Fibroblast of the aortic adventitia (primary cell): ENCODE results near the gene LZTS2. TPM values are rescaled to one million over a fixed set of nuclear protein-coding genes. Genes with fewer than 3 reads are reported as not detected.

ENCODE experiments used
- DNase-seq: peaks from one replicate; pipeline ENCODE4 v3.0.0-alpha.2; 2010; ENCODE audit warnings: low read depth
- H3K4me3 ChIP-seq: 2 replicates; pipeline ENCODE4 v1.5.1; 2011; ENCODE audit warnings: low read depth, mild to moderate bottlenecking, control low read depth, low read length, moderate library complexity
- total RNA-seq: library from RNA; depleted of rRNA; stranded (reverse); fragments of >200 nt; gene quantifications from 2 replicates; pipeline ENCODE4 v1.2.3, GENCODE V29; 2012; ENCODE audit warnings: low replicate concordance
- TF ChIP-seq, protein P1 (sequence below): IDR thresholded peaks from 2 replicates; pipeline ENCODE4 v1.5.1; 2011; ENCODE audit warnings: mild to moderate bottlenecking, low read length, control low read depth, inconsistent platforms; ENCODE audit not compliant: insufficient read depth

The LZTS2 gene
- total RNA-seq, 1 donor: 91.7 TPM

DNA sequence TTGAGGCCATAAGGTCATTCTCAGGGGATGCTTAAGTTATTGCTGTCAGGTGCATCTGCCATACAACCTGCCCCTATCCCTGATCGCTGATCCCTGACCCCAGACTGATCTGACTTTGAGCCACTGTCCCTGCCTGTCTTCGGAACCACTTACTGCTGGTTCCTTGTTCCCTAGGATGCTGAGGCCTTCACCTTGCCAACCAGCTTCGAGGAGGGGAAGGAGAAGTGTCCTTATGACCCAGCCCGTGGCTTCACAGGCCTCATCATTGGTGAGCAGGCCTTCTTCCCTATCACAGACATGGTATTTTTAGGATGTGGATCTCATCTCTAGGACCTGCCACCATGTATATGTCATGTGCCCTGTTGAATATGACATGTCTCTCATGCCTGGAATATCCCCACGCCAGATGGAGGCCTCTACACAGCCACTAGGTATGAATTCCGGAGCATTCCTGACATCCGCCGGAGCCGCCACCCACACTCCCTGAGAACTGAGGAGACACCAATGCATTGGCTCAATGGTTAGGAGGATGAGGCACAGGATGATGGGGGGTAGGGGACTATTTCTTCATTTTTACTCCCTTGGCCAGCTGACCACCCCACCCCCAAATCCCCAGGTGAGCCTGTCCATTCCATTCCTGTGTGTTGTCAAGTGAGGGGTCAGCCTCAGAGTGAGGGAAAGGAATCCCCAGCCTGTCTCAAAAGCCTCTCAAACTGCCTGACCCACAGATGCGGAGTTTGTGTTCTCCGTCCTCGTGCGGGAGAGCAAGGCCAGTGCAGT is 21.3 kb upstream of the LZTS2 start:
- DNase-seq: no peak
- TF ChIP-seq, protein P1, sequence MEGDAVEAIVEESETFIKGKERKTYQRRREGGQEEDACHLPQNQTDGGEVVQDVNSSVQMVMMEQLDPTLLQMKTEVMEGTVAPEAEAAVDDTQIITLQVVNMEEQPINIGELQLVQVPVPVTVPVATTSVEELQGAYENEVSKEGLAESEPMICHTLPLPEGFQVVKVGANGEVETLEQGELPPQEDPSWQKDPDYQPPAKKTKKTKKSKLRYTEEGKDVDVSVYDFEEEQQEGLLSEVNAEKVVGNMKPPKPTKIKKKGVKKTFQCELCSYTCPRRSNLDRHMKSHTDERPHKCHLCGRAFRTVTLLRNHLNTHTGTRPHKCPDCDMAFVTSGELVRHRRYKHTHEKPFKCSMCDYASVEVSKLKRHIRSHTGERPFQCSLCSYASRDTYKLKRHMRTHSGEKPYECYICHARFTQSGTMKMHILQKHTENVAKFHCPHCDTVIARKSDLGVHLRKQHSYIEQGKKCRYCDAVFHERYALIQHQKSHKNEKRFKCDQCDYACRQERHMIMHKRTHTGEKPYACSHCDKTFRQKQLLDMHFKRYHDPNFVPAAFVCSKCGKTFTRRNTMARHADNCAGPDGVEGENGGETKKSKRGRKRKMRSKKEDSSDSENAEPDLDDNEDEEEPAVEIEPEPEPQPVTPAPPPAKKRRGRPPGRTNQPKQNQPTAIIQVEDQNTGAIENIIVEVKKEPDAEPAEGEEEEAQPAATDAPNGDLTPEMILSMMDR: no peak
- no peak overlapping the region for H3K4me3 ChIP-seq

DNA sequence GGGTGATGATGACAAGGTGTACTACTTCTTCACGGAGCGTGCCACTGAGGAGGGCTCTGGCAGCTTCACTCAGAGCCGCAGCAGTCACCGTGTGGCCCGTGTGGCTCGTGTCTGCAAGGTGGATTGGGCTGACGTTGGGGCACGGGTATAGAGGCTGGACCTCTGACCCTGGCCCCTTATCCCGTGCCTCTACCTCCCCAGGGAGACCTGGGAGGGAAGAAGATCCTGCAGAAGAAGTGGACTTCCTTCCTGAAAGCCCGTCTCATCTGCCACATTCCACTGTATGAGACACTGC is 20.8 kb upstream of the LZTS2 start:
- no peak for DNase-seq
- TF ChIP-seq, protein P1: no peak
- H3K4me3 ChIP-seq: no peak overlapping the region

DNA sequence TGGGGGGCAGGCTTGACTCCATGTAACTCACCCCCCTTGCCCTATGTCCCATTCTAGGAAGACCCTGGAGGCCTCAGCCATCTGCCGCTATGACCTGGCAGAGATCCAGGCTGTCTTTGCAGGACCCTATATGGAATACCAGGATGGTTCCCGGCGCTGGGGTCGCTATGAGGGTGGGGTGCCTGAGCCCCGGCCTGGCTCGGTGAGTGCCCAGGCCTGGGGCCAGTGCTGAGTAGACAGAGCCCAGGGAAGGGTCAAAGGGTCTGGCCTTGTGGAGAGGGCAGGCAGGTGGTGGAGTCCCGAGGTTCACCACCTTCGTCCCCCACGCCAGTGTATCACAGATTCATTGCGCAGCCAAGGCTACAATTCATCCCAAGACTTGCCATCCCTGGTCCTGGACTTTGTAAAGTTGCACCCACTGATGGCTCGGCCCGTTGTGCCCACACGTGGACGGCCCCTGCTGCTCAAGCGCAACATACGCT is 19.8 kb upstream of the LZTS2 start:
- no peak overlapping the region for H3K4me3 ChIP-seq
- DNase-seq: no peak
- TF ChIP-seq, protein P1: no peak

DNA sequence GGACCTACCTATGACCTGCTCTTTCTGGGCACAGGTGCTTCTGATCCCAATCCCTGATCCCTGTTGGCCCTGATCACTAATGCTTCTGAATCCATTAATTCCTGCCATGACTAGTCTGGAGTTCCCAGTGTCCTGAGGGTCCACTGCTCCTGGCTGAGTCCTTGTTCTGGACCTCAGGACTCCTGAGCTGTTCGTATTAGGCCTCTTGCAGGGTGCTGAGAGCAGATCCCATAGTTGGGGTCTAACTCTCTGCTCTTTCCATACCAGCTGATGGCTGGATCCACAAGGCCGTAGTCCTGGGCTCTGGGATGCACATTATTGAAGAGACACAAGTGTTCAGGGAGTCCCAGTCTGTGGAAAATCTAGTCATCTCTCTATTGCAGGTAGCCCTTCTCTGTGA is 19.3 kb upstream of the LZTS2 start:
- DNase-seq: no peak
- TF ChIP-seq, protein P1: no peak
- H3K4me3 ChIP-seq: no peak overlapping the region

DNA sequence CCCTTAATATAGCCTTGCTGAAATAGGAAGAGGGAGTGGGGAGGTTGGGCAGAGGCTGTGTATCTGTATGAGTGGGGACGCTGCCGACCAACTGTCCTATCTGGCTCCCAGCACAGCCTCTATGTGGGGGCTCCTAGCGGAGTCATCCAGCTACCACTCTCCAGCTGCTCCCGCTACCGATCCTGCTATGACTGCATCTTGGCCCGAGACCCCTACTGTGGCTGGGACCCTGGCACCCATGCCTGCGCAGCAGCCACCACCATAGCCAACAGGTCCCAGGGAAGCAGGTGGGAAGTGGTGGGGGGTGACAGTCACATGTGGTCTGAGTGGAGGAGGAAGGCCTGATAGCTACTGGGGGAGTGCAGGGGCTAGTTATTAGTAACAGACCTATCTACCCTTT is 18.9 kb upstream of the LZTS2 start:
- TF ChIP-seq, protein P1: no peak
- no peak for DNase-seq
- H3K4me3 ChIP-seq: no peak overlapping the region

DNA sequence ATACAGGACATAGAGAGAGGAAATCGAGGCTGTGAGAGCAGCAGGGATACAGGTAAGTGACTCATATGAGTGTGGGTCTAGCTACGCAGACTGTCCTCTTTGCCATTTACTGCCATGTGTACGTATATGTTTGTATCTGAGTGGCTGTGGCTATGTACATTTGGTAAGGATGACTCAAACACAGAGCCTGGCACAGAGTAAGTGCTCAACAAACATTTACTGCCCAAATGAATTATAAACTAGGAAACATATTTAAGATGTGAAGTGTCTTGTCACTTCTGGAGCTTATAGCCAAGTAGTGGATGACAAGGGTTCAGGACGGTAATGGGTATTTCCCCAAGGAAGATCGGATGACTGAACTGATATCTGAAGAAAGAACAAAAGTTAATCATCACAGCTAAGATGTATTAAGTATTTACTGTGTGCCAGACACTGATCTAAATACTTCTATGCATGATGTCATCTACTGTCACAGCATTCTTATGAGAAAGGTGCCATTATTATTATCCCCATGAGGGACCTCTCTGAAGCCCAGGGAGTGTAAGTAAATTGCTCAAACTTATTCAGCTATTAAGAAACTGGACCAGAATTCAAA is 18.3 kb upstream of the LZTS2 start:
- TF ChIP-seq, protein P1: no peak
- no peak overlapping the region for H3K4me3 ChIP-seq
- DNase-seq: no peak
